ENCODE results near the gene NFS1. TPM values are rescaled to one million over a fixed set of nuclear protein-coding genes. Genes with fewer than 3 reads are reported as not detected.

NFS1 gene
- total and polyA plus RNA-seq, 2 of the 4 experiments (the other 2 are of a cell fraction), result 16.5 to 35.6 TPM

GRCh38 chr20:35619196-35620095 lies 79.7 kb downstream of the NFS1 start:
- Histone ChIP-seq H2BK5ac (ENCODE audit: low read depth, low read length, poor library complexity, severe bottlenecking) (no peak overlapping the region), H3K9me1 (ENCODE audit: insufficient read depth, low read length) (peaks cover 7% of the 10 kb centered on the region; the same call in 1 of the 2 replicates), H3K79me1 (ENCODE audit: low read depth in 1 of 2, low read length in 2 of 2) (peaks cover 0 to 20% of the 10 kb centered on the region in 2 experiments; a peak in 3 of 4 replicates), H2BK15ac (ENCODE audit: low read depth, low read length) (no peak overlapping the region), H3K14ac (replicated peaks; ENCODE audit: low read depth, low read length) (peak overlapping the region; percentile 74), H2BK20ac (ENCODE audit: low read depth, low read length) (no peak overlapping the region), H3K36me3 (ENCODE audit: control insufficient read depth, insufficient read depth, low read length) (peaks cover 5% of the 10 kb centered on the region; the same call in 1 of the 2 replicates), H3K4ac (ENCODE audit: low read depth, low read length) (no peak overlapping the region), H2AFZ (replicated peaks; ENCODE audit: low read length, poor library complexity) (peak overlapping the region; percentile 96), H2AK5ac (ENCODE audit: low read depth, low read length) (0 out of 2 replicates have a peak overlapping the region, but pooled peaks have one; percentile 20), H3K9ac (ENCODE audit: low read depth, low read length) (peak overlapping the region; percentile 64; the same call in 1 of the 2 replicates), H3K4me2 (ENCODE audit: low read depth, low read length) (peak overlapping the region; percentile 87), H2BK120ac (ENCODE audit: low read depth, low read length) (no peak overlapping the region), H3K4me1 (ENCODE audit: control insufficient read depth, insufficient read depth, low read length) (peaks cover 13% of the 10 kb centered on the region), H4K8ac (ENCODE audit: low read depth in 2 of 2, low read length in 2 of 2) (peak overlapping the region; percentile 3 to 69; a peak in 2 of 4 replicates), H2AK9ac (replicated peaks; ENCODE audit: low read depth, low read length, poor library complexity) (peak overlapping the region; percentile 83), H3K18ac (ENCODE audit: low read depth, low read length) (no peak overlapping the region), H4K5ac (ENCODE audit: low read depth, low read length) (no peak overlapping the region), H3K27me3 (ENCODE audit: control insufficient read depth, insufficient read depth, low read length) (no peaks in the 10 kb centered on the region), H4K91ac (ENCODE audit: insufficient read depth, low read depth, low read length) (no peak overlapping the region), H3K4me3 (ENCODE audit: insufficient read depth, low read depth, low read length) (peak overlapping the region; percentile 73), H3K56ac (ENCODE audit: extremely low read depth, insufficient read depth, low read length) (no peak overlapping the region), H3K9me3 (ENCODE audit: control insufficient read depth, insufficient read depth, low read length) (no peaks in the 10 kb centered on the region), H3K23ac (ENCODE audit: low read depth, low read length) (0 out of 2 replicates have a peak overlapping the region, but pooled peaks have one; percentile 63), H4K20me1 (ENCODE audit: insufficient read depth, low read length) (0 out of 2 replicates have a peak, but pooled peaks cover 11% of the 10 kb centered on the region), H3K27ac (ENCODE audit: insufficient read depth, low read length) (no peak overlapping the region; the same call in 1 of the 2 replicates)
- in situ Hi-C loops (cut with MboI; ENCODE audit: low sequenced_read_pairs), result no loop called here
- ChIA-PET CTCF (interaction anchor here (0.7 to 1.6 kb wide), 4 partner anchors 10 to 631 kb away, joined by 3 to 5 read pairs (median 4); no protein-coding TSS in a partner anchor), POLR2A (ENCODE audit: unreplicated experiment) (interaction anchor here (0.6 kb wide), 1 partner anchor 12 kb away, joined by 3 read pairs; no protein-coding TSS in a partner anchor)
- ATAC-seq (ENCODE audit: low read depth) (peak; percentile 58), DNase-seq (peak; percentile 78)
- intact Hi-C loops (cut with micrococcal nuclease), result loop anchor here (10.0 kb wide), 1 partner anchor 105 kb away; no protein-coding TSS in a partner anchor
- BruUV-seq (replicated peaks), result no TSS peak
- dilution Hi-C loops (cut with HindIII; ENCODE audit: low sequenced_read_pairs, unreplicated experiment), result no loop called here
- 4% methylated on average over 33 of the region's 49 CpGs; no CpG with 5 or more reads in 1 of the 2 experiments for WGBS, 2 experiments (ENCODE audit: extremely low coverage in 2 of 2, insufficient read length in 1 of 2)
- no peak for TF ChIP-seq MAFK (IDR thresholded peaks at IDR 0.05; ENCODE audit: low read depth, low read length)
- TF ChIP-seq RFX5 (IDR thresholded peaks at IDR 0.05; ENCODE audit: low read depth, low read length), result no peak
- TF ChIP-seq, protein P1, sequence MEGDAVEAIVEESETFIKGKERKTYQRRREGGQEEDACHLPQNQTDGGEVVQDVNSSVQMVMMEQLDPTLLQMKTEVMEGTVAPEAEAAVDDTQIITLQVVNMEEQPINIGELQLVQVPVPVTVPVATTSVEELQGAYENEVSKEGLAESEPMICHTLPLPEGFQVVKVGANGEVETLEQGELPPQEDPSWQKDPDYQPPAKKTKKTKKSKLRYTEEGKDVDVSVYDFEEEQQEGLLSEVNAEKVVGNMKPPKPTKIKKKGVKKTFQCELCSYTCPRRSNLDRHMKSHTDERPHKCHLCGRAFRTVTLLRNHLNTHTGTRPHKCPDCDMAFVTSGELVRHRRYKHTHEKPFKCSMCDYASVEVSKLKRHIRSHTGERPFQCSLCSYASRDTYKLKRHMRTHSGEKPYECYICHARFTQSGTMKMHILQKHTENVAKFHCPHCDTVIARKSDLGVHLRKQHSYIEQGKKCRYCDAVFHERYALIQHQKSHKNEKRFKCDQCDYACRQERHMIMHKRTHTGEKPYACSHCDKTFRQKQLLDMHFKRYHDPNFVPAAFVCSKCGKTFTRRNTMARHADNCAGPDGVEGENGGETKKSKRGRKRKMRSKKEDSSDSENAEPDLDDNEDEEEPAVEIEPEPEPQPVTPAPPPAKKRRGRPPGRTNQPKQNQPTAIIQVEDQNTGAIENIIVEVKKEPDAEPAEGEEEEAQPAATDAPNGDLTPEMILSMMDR (conservative IDR thresholded peaks at IDR 0.05; ENCODE audit: low read depth, low read length), result peak; percentile 42
- no peak for TF ChIP-seq MAZ (IDR thresholded peaks at IDR 0.05; ENCODE audit: borderline replicate concordance, low read depth, low read length)
- TF ChIP-seq NFE2L2 (IDR thresholded peaks at IDR 0.05; ENCODE audit: low read depth, low read length), result no peak
- TF ChIP-seq MXI1 (IDR thresholded peaks at IDR 0.05; ENCODE audit: borderline replicate concordance, low read depth, low read length), result peak; percentile 76; the same call in 1 of the 2 replicates
- no peak for TF ChIP-seq SMC3 (IDR thresholded peaks at IDR 0.05; ENCODE audit: low read depth, low read length)
- peak; percentile 23; the same call in 1 of the 2 replicates for TF ChIP-seq RAD21 (IDR thresholded peaks at IDR 0.05; ENCODE audit: low read length)
- no peak for TF ChIP-seq ELK1 (IDR thresholded peaks at IDR 0.05; ENCODE audit: borderline replicate concordance, low read depth, low read length)
- TF ChIP-seq FOS (IDR thresholded peaks at IDR 0.05; ENCODE audit: low read depth, low read length), result no peak
- TF ChIP-seq BHLHE40 (IDR thresholded peaks at IDR 0.05; ENCODE audit: low read depth, low read length), result no peak
- TF ChIP-seq RCOR1 (IDR thresholded peaks at IDR 0.05; ENCODE audit: insufficient replicate concordance, low read length), result no peak
- peak; percentile 38; the same call in 1 of the 2 replicates for TF ChIP-seq POLR2A (IDR thresholded peaks at IDR 0.05; ENCODE audit: low read depth, low read length)
- no peak for TF ChIP-seq CHD1 (IDR thresholded peaks at IDR 0.05; ENCODE audit: low read depth, low read length)
